Activated T-cell treated with anti-CD3 and anti-CD28 coated beads, Interleukin-2, amount 50 U/mL, for 1 hour (primary cell): Measurements from ENCODE around the gene MIGA2.
A peak's percentile ranks its signal among the peaks of the same experiment; 100 is the strongest.
"Not testable (repeated sequence)": the region's sequence is repeated elsewhere in the genome, so short reads cannot be mapped to it uniquely, and the experiment has no call there.

Experiments
- DNase-seq: peaks from one replicate; pipeline ENCODE4 v3.0.0-alpha.2; 2020

MIGA2 gene

GRCh38 chr9:129103595-129103965 lies 67.2 kb downstream of the MIGA2 start:
- no peak for DNase-seq

- no peak for DNase-seq
Observed at GRCh38 chr9:129104051-129104450, 67.6 kb downstream of the MIGA2 start.

- no peak for DNase-seq
Observed at GRCh38 chr9:129105857-129106694, 69.7 kb downstream of the MIGA2 start.

GRCh38 chr9:129107651-129108050 lies 71.2 kb downstream of the MIGA2 start:
- no peak for DNase-seq

GRCh38 chr9:129108083-129108804 lies 71.8 kb downstream of the MIGA2 start:
- DNase-seq = no peak

GRCh38 chr9:129108805-129109536 lies 72.5 kb downstream of the MIGA2 start:
- DNase-seq = no peak

- peak; percentile 26 for DNase-seq
Observed at GRCh38 chr9:129109537-129109903, 73.1 kb downstream of the MIGA2 start.

GRCh38 chr9:129109952-129110739 lies 73.7 kb downstream of the MIGA2 start:
- DNase-seq = peak; percentile 25

- DNase-seq = peak; percentile 95
Observed at GRCh38 chr9:129110740-129111527, 74.5 kb downstream of the MIGA2 start, which contains the start of the genes CRAT and PTPA. TSS of gene CRAT (minus strand) at chr9:129110793. CDS start at chr9:129110509, 284 bp downstream. TSS of gene PTPA (plus strand) at chr9:129111415. CDS start at chr9:129111601, 186 bp downstream.

- DNase-seq = peak; percentile 32
Observed at GRCh38 chr9:129111528-129112151, 75.2 kb downstream of the MIGA2 start.

GRCh38 chr9:129112526-129112925 lies 76.1 kb downstream of the MIGA2 start:
- not testable (repeated sequence) for DNase-seq

- no peak for DNase-seq
Observed at GRCh38 chr9:129113645-129114304, 77.3 kb downstream of the MIGA2 start.

- DNase-seq = no peak
Observed at GRCh38 chr9:129118799-129119198, 82.4 kb downstream of the MIGA2 start.

- no peak for DNase-seq
Observed at GRCh38 chr9:129121483-129121882, 85.1 kb downstream of the MIGA2 start.
